NCI-H2107 treated with DMSO at 0.1 percent for 48 hours (cell line): ENCODE data around the gene RHOT2.

ENCODE experiments used
- DNase-seq: peaks from one replicate; lab custom pipeline; 2025; ENCODE audit not compliant: unreplicated experiment; lab: John Stamatoyannopoulos, UW

RHOT2 gene

DNA sequence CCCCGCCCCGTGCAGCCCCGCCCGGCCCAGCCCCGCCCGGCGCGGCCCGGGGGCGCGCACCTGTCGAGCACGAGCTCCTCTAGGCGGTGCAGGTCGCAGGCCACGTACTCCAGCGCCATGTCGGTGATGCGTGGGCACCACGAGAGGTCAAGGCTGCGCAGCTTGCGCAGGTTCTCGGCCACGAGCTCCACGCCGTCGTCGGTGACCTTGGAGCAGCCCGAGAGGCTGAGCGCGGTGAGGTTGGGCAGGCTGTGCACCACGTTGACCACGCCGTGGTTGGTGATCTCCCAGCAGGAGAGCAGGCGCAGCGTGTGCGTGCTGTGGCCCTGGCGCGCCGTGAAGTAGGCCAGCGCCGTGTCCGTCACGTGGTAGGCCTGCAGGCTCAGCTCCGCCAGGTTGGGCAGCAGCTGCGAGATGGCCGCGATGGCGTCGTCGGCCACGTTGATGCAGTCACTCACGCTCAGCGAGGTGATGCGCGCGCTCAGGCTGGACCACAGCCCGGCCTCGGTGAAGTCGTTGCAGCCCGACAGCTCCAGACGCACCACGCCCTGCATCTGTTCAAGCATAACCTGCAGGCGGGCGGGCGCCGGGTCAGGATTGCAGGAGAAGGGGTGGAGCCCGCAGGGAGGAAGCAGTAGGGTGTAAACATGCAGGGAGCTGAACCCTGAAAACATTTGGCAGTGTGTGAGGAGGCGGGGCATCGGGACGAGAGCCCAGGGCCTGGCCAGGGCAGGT lies 27.6 kb downstream of the RHOT2 start:
- peak; percentile 84 for DNase-seq

DNA sequence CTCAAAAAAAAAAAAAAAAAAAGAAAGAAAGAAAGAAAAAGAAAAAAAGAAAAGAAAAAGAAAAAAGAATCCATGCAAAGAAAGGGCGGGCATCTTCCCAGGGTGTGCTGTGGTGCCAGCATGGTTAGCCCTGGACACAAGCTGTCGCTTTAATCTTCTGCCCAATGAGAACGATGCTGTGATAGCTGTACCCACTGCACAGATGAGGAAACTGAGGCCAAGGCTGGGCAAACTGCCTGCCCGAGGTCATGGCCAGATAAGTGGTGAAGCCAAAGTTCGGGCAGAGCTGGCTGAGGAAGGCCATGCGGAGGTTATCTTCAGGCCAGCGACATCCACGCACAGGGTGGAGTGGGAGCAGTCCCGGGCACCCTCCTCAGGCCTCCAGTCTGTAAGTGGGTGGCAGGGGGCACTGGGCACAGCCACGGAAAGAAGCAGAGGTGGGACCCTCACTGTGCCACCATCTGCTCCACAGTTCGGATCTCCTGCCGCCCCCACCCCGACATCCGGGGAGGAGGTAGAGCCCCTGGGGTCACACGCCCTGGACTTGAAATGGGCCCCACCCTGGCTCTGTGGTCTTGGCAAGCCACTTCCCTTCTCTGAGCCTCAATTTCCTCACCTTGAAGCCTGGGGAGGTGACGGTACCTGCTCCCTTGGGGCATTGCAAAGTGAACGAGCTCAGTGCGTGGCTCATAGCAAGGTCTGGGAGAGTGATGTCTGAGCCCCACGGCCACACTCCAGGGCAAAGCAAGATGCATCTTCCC lies 31.2 kb downstream of the RHOT2 start:
- no peak for DNase-seq

DNA sequence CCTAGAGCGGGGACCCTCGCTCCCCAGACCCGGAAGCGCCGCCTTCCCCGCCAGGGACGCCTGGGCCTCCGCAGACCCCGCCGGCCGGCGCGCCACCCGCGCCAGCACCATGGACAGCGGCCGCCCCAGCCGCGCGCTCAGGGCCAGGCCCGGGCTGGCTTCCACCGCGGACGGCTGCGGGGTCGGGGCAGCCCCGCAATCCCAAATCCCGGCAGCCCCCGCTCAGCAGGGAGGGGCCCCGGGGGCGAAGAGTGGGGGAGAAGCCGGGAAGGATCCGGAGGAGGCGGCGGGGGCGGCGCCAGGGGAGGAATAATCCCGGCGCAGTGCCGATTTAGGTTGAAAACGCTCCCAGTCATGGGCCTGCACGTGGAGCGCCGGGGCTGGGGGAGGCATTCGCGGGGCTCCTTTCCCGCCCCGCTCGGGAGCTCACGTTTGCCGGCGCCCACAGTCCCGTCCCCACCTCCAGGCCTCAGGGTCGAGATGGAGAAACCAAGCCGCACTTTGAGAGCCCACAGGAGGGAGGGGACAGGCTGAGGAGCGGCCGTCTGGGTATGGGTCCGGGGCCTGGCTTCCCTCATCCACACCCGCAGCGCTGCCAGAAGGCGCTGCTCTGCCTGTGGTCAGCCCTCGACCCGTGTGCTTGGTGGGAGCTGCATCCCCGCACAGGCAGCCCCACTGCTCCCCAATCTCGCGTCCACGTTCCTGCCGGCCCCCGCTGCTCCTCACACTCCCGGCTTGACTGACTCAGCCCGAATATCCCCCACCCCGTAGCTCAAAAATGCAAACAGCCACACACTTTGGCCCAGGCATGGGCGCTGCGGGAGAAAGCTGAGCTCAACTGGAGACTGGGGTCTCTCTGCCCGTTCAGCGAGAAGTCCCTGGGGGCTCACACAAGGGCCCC lies 33.0 kb downstream of the RHOT2 start:
- DNase-seq, result no peak

DNA sequence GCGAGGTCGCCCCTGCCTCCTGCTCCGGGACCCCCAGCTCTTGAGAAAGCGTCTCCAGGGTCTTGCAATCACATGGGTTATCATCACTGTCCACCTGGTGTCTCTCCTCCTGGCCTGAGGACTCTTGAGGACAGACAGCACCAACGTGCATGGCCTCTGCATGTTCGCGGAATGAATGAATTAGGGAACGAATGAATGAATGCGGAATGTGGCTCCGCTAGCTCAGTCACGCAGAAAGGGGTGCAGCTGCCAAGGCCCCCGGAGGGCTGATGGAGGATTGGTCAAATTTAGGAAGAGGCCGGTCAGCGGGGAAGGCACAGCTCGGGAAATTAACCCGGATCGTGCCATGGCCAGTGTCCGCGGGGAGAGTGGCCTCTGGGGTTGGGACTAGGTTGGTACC lies 34.4 kb downstream of the RHOT2 start:
- DNase-seq, result no peak

DNA sequence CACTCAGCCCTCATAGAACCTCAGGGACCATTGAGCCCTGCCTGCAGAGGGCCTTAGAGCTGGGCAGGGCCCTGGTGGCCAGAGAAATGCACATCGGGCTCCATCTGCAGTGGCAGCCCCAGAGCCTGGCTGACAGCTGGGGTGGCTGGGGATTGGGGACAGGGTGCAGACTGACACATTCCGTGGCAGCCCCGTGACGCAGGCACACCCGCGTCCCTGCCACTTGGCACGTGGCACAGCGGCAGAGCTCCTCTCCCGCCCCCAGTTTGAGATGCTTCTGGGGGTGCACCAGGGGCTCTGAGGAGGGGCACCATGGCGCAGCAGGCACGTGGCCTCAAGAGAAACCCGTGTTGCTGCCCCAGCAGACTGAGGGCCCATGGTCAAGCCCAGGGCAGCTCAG lies 35.5 kb downstream of the RHOT2 start:
- DNase-seq, result no peak

DNA sequence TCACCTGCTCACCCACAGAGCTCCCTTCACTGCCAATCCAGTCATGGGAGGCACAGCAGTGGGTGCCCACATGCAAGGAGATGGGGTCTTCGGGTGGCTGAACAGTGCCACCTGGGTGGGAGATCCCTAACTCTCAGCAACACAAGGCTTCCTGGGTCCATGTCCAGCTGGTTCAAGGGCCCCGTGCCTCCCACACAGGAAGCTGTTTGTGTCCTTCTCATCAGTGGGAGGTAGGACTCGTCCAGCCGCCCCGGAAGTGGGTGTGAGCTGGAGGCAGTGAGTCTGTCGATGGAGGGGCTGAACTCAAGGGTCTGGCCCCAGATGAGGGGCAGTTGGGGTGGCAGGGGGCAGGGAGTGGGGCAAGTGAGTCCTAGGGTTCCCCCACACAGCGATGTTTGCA lies 36.1 kb downstream of the RHOT2 start:
- DNase-seq, result no peak

DNA sequence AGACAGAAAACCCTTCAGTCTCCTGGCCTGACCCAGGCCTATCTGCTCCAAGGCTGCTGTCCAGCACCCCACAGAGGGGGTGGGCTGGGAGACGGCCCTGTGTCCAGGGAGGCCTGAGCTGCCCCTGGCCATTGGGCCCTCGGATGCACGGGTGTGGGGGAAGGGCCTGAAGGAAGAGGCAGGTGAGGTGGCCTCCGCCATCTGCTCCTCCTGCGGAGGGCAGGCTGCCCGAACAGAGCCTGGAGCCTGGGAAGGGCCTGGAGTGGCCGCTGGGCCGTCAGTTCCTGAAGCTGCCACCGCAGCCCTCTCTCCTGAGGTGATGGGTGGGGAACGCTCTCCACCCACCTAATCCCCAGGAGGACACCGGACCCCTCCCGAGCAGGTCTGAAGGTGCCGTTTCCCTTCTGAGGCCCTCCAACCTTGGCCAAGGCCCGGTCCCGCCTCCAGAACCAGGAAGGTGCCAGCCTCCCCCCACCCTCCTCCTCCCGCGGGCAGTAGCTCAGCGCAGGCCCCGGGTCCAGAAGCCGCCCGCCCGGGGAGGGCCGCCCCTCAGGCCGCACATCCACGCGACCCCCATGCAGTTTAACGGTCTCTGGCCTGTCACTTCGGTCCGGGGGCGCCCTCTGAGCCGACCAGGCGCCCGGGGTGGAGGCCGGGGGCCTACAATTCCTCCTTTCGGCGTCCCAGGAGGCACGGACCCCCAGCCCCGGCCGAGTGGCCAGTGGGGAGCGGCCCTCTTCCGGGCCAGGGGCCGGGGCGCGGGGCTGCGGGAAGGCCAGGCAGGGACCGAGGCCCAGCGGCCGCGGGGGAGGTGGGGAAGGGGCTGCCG lies 36.8 kb downstream of the RHOT2 start:
- no peak for DNase-seq

DNA sequence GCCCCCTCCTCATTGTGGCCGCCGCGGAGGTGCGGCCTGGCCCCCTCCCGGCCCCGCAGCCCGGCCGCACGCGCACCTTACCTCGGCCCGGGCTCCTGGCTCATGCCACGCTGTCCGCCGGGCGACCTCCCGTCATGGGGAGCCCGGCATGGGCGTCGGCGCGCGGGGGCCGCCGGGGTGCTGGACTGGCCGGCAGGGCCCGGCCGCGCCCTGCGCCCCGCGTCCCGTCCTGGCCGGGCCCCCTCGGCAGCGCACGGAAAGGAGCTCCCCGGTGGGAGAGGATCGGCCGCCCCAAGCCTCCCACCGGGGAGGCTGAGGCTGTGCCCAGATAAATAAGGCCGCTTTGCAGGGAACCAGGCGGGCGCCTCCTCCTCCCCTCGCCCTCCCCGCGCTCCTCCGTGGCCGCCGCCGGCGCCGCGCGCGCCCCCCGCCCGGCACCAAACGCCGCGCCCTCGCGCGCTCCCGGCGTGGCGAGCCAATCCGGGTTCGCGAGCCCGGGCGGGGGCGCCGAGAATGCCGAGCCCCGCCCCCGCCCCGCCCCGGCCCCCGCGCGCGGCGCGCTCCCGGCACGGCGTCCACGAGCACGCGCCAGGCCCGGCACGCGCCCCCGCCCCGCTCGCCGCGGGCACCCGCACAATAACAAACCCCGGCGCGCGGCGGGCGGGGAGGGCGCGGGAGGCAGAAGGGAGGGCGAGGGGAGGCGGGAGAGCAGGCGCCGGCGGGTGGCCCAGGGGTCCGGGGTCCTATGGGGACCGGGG lies 37.7 kb downstream of the RHOT2 start, which contains the start of gene FBXL16:
FBXL16 (minus strand) TSS at position 371 of the 758 bp plus-strand sequence. CDS start 8,396 bp downstream, outside the sequence.
- no peak for DNase-seq

DNA sequence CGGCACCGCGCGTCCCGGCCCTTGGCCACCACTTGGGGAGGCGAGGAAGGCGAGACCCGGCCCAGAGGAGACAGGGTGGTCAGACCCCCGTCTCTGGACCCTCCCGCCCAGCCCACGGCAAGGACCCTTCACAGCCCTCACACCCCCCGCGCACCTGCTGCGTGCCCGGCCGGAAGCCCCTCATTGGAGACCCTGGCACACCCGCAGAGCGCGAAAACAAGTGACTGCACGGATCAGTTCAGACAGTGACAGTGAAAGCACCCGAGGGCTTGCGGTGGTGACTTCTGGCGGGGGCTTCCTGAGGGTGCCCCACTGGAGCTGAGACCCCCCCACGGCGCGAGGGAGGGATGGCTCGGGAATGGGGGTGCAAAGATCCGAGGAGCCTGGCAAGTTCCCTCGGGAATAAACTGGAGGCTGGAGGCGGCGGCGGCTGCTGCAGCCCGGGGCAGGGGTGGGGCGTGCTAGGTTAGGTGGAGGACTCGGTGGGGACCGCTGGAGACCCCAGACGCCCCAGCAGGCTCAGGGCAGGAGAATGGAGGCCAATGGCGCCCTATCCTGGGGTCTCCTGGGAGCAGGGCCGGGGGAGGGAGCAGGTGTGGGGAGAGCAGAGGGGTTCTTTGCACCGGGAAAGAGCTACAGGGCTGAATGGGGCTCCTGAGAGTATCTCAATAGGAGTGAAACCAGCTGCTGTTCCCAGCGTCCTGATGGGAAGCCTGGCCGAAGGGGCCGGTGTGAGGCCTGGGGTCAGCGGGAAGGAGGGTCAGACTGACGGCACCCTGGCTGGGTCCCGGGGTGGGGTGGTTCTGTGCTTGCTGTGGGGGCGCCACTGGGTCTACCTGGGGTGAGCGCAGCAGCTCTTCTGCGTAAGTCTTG lies 38.5 kb downstream of the RHOT2 start:
- no peak for DNase-seq

DNA sequence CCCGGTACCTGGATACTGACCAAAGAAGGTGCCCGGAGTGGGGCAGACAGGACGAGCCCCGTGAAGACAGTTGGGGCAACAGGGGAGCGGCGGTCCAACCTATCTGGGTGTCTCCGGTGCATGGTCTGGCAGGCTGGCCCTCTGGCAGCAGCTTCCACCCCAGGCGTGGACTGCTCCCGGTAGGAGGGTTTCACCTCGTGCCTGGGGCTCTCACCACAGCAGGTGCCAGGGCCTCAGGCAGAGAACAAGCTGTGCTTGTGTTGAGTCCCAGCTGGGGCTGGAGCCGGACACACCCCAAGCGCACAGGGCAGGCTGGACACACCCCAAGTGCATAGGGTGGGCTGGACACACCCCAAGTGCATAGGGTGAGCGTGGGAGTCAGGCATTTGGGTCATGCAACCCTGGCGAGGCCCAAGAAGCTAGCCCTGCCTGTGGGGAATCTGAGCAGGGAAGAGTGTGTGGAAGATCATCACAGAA lies 39.2 kb downstream of the RHOT2 start:
- no peak for DNase-seq

DNA sequence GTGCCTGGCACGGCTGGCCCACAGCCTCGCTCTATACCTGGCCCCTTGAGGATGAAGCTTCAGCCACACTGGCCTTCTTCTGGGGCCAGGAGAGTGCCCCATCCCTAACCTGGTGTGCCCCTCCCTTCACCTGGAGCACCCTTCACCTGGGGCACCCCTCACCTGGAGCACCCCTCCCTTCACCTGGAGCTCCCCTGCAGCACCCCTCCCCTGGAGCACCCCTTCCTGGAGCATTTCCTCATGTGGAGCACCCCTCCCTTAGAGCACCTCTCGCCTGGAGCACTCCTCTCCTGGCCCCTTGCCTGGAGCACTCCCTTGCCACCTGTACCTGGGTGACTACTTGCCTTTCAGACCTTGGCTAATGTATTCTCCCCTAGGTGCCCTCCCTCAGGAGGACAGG lies 40.1 kb downstream of the RHOT2 start:
- no peak for DNase-seq

DNA sequence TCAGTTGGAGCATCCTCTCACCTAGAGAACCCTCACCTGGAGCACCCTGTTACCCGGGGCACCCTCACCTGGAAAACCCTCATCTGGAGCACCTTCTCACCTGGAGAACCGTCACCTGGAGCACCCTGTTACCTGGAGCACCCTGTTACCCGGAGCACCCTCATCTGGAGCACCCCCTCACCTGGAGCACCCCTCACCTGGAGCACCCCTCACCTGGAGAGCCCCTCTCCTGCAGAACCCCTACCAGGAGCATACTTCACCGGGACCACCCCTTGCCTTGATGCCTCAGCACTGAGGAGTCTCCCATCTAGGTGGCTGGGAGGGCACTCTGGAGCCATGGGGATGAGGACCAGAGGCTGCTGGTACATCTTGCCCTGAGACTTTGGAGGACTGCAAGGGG lies 41.0 kb downstream of the RHOT2 start:
- no peak for DNase-seq

DNA sequence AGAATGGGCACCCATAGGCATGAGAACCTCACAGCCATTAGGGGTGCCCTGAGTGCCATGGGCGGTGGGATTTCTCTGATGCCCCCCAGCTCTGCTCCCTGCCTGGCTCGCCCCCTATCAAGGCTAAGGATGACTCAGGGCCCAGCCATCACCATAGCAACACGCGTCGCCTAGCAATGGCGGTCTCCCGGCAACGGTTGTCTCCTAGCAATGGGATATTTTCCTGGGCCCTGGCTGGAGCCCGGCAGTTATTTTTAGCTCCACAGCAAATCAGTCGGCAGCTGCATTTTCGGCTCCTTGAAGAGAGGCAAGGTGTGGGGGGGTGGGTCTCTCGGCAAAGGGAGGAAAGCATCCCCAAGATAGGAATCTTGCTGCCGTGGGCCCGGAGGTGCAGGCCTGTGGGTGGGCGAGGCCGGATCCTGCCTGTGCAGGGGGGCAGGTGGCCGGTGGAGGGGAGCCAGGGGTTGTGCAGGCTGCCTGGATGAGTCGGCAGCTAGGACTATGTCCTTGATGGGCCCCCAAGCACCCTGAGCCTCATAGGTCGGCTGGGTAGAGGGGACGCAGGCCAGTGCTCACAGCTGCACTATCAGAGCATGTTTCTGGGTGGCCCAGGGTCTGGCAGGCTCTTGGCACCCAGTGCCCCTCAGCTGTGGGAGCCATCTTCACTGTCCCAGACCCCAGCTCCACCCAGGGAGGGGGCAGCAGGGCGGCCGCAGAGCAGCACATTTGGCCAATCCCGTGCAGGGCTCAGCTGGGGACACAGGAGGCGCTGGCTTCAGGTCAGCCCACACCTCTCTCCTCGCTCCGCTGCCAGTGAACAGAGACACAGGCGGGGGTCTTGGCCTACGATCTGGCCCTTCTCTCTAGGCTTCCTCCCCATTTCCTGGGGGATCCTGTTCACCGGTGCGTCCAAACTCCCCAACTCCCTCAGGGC lies 41.9 kb downstream of the RHOT2 start:
- peak; percentile 78 for DNase-seq

DNA sequence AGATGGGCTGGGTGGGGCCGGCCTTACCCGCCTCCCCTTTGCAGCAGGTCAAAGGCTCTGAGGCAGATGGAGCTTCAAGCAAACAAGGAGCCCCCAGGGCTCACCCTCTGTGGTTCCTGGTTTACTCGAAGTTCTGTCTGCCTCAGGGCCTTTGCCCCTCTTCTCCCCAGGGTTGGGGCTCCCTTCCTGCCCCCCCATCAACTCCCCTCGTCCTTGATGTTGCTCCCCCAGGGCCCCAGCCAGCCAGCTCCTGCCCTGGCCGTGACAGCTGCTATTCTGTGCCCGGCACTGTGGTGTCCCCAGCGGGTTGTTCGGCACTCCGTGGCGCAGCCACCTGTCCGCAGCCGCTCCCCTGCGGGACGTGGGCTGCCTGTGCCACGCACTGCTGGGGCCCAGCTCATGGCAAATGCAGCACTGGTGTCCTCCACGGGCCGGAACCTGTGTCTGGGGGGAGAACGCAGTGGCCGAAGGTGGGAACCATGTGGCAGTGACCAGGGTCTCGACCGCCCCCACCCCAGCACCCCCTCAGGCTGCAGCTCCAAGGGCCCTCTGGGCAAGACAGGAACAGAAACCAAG lies 42.7 kb downstream of the RHOT2 start:
- no peak for DNase-seq

DNA sequence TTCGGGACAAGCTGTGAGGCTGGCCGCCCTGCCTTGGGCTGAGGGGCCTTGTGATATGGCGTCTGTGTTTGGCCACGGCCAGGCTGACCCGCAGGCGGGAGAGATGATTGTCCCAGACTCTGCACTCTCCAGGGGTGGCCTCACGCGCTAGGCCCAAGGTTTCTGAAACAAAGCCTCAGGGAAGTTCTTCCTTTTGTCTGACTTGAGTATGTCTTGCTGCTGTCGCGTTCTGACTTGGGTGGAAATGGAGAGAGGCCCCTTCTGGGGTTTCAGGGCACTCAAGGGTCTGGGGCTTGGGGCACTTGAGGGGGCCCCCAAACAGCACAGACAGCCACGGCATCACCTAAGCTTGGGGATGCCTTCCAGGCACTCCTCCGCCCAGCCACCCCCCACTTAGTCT lies 43.2 kb downstream of the RHOT2 start:
- no peak for DNase-seq

DNA sequence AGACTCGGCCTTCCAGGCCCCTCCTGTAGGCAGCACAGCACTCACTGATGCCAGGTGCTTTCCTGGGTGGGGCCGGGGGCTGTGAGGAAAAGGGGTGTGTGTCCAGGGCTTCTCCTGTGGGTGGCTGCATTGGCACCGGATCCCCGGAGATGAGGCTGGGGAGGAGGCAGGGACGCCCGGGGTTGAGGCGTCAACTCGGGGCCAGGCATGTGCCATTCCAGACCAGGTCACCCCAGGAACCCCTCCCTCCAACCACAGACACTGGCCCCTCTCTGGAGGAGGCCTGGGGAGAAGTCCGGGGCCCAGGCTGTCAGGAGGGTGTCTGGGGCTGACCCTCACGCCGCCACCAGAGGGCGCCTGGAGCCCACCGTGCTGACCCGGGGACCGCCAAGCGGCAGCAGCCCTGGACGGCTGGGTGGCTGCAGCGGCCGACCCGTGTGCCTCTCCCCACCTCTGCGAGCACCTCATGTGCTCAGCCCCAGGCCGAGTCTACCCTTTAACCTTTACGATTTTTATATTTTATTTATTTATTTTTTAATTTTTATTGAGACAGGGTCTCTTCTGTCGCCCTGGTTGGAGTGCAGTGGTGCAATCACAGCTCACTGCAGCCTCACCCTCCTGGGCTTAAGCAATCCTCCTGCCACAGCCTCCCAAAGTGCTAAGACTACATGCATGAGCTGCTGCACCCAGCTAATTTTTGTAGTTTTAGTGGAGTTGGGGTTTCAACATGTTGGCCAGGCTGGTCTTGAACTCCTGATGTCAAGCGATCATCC lies 43.8 kb downstream of the RHOT2 start:
- no peak for DNase-seq
